CD4-positive, alpha-beta T cell (primary cell): ENCODE results near the gene IL19. TPM values are rescaled to one million over a fixed set of nuclear protein-coding genes. Genes with fewer than 3 reads are reported as not detected.
"Not testable (repeated sequence)": the region's sequence is repeated elsewhere in the genome, so short reads cannot be mapped to it uniquely, and the experiment has no call there.

ENCODE experiments used
- ATAC-seq: fragments of 200-7000 bp; cut with Tn5 transposase; one replicate; pipeline ENCODE4 v1.10.0; 2022; ENCODE audit warnings: mild to moderate bottlenecking; ENCODE audit not compliant: poor library complexity
- CTCF ChIA-PET: fragments of 350-600 bp; sonication (Branson Sonifier 250); formaldehyde crosslinking; loops from one replicate; lab custom pipeline; 2021; ENCODE audit warnings: antibody characterized with exemption, inconsistent platforms; lab: Charles Lee
- POLR2A ChIA-PET: fragments of 350-600 bp; sonication (Branson Sonifier 250); formaldehyde crosslinking; loops from one replicate; lab custom pipeline; 2021; ENCODE audit warnings: antibody characterized with exemption, inconsistent platforms; lab: Charles Lee
- DNase-seq, 14 experiments: peaks; one replicate each; pipeline ENCODE4 v3.0.0-alpha.2; 2013 to 2020; ENCODE audit warnings: mixed read lengths in 2 of 14
- H3K27ac ChIP-seq, 2 donors: one replicate each; pipeline versions ENCODE4 v1.5.1 to v1.7.0; 2013; ENCODE audit warnings: low read length in 2 of 2, low read depth in 1 of 2, mild to moderate bottlenecking in 1 of 2
- H3K27me3 ChIP-seq, 2 experiments: 1 replicate in 1 of 2; 2 replicates in 1 of 2; pipeline versions ENCODE4 v1.6.1 to v1.7.0; 2013; ENCODE audit warnings: low read length in 2 of 2, control low read depth in 1 of 2, mild to moderate bottlenecking in 1 of 2, moderate library complexity in 1 of 2; ENCODE audit not compliant: insufficient read depth in 2 of 2, control insufficient read depth in 1 of 2
- H3K36me3 ChIP-seq: one replicate; pipeline ENCODE4 v1.6.1; 2013; ENCODE audit warnings: low read length, control low read depth; ENCODE audit not compliant: insufficient read depth
- H3K4me1 ChIP-seq: one replicate; pipeline ENCODE4 v1.6.1; 2013; ENCODE audit warnings: low read length, control low read depth; ENCODE audit not compliant: insufficient read depth
- H3K4me3 ChIP-seq: one replicate; pipeline ENCODE4 v1.5.1; 2013; ENCODE audit warnings: mild to moderate bottlenecking, low read length, moderate library complexity
- H3K9me3 ChIP-seq, 2 experiments: 1 replicate in 1 of 2; 2 replicates in 1 of 2; pipeline versions ENCODE4 v1.6.1 to v1.7.0; 2013; ENCODE audit warnings: low read length in 2 of 2, mild to moderate bottlenecking in 2 of 2, control low read depth in 1 of 2, moderate library complexity in 1 of 2; ENCODE audit not compliant: control insufficient read depth in 1 of 2, insufficient read depth in 1 of 2
- H3K27ac Mint-ChIP-seq: one replicate; pipeline ENCODE4 v1.8.0; 2020; ENCODE audit warnings: mixed read lengths
- H3K27me3 Mint-ChIP-seq: one replicate; pipeline ENCODE4 v1.8.0; 2021; ENCODE audit warnings: mixed read lengths
- H3K36me3 Mint-ChIP-seq: one replicate; pipeline ENCODE4 v1.8.0; 2021; ENCODE audit warnings: low read depth, mixed read lengths
- H3K4me1 Mint-ChIP-seq: one replicate; pipeline ENCODE4 v1.8.0; 2021; ENCODE audit warnings: low read depth, mixed read lengths
- H3K4me3 Mint-ChIP-seq: one replicate; pipeline ENCODE4 v1.8.0; 2020; ENCODE audit warnings: mild to moderate bottlenecking, mixed read lengths
- H3K9me3 Mint-ChIP-seq: one replicate; pipeline ENCODE4 v1.8.0; 2020; ENCODE audit warnings: mixed read lengths
- intact Hi-C, 2 experiments: fragments of 100-400 bp; cut with DNase I in 1 of 2; cut with micrococcal nuclease in 1 of 2; formaldehyde crosslinking; loops; one replicate each; pipeline versions ENCODE4 v1.15.1 to v1.9.0; 2023 to 2025; cut with DNase I, micrococcal nuclease
- total RNA-seq, 174 experiments: library from RNA in 2 of 174; stranded (reverse) in 2 of 174; gene quantifications; one replicate each; pipeline ENCODE4 v1.2.3 and lab custom pipeline; 2021 to 2026
- TF ChIP-seq, protein P1 (sequence below): fragments of 200-600 bp; IDR thresholded peaks from one replicate; pipeline ENCODE4 v1.8.0; 2022; ENCODE audit warnings: antibody characterized with exemption, mild to moderate bottlenecking

Gene IL19
- total RNA-seq, 2 experiments from 2014 or later: not detected

DNA sequence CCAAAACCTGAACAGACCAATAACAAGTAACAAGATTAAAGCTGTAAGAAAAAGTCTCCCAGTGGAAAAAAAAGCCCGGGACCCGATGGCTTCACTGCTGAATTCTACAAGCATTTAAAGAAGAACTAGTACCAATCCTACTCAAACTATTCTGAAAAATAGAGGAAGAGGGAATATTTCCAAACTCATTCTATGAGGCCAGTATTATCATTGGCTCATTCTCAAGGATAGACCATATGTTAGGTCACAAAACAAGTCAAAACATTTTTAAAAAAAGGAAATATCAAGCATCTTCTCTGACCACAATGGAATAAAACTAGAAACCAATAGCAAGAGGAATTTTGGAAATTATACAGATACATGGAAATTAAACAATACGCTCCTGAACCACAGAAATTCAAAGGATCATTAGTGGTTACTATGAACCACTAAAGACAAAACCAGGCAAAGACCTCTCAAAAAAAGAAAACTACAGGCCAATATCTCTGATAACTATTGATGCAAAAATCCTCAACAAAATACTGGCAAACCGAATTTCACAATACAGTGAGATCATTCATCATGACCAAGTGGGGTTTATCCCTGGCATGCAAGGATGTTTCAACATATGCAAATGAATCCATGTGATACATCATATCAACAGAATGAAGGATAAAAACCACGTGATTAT is 80.9 kb downstream of the IL19 start:
- H3K27me3 Mint-ChIP-seq: peaks cover 10% of the 10 kb centered on the region
- TF ChIP-seq, protein P1, sequence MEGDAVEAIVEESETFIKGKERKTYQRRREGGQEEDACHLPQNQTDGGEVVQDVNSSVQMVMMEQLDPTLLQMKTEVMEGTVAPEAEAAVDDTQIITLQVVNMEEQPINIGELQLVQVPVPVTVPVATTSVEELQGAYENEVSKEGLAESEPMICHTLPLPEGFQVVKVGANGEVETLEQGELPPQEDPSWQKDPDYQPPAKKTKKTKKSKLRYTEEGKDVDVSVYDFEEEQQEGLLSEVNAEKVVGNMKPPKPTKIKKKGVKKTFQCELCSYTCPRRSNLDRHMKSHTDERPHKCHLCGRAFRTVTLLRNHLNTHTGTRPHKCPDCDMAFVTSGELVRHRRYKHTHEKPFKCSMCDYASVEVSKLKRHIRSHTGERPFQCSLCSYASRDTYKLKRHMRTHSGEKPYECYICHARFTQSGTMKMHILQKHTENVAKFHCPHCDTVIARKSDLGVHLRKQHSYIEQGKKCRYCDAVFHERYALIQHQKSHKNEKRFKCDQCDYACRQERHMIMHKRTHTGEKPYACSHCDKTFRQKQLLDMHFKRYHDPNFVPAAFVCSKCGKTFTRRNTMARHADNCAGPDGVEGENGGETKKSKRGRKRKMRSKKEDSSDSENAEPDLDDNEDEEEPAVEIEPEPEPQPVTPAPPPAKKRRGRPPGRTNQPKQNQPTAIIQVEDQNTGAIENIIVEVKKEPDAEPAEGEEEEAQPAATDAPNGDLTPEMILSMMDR: no peak
- CTCF ChIA-PET: no interaction called here
- POLR2A ChIA-PET: no interaction called here
- no peak overlapping the region for H3K27ac Mint-ChIP-seq
- no peaks in the 10 kb centered on the region for H3K36me3 ChIP-seq
- H3K27ac ChIP-seq: no peak overlapping the region
- H3K9me3 Mint-ChIP-seq: no peaks in the 10 kb centered on the region
- no peaks in the 10 kb centered on the region for H3K27me3 ChIP-seq
- no peak overlapping the region for H3K4me3 Mint-ChIP-seq
- H3K4me3 ChIP-seq: no peak overlapping the region
- DNase-seq (peak in 2 of 14 experiments; percentile 21 to 30), ATAC-seq (no peak)
- H3K4me1 Mint-ChIP-seq: peaks cover under 1% of the 10 kb centered on the region
- no peaks in the 10 kb centered on the region for H3K9me3 ChIP-seq
- no peaks in the 10 kb centered on the region for H3K4me1 ChIP-seq
- H3K36me3 Mint-ChIP-seq: no peaks in the 10 kb centered on the region
- intact Hi-C loops: no loop called here

DNA sequence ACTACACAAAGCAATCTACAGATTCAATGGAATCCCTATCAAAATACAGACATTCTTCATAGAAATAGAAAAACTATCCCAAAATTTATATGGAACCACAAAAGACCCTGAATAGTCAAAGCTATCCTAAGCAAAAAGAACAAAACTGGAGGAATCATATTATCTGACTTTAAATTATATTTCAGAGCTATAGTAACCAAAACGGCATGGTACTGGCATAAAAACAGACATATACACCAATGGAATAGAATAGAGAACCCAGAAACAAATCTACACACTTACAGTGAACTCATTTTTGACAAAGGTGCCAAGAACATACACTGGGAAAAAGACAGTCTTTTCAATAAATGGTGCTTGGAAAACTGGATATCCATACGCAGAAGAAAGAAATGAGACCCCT is 82.1 kb downstream of the IL19 start:
- intact Hi-C loops, DNase-seq, H3K9me3 ChIP-seq, H3K4me3 Mint-ChIP-seq, H3K4me1 ChIP-seq, H3K9me3 Mint-ChIP-seq, CTCF ChIA-PET, H3K27me3 ChIP-seq, H3K36me3 Mint-ChIP-seq, H3K4me3 ChIP-seq, H3K36me3 ChIP-seq, H3K27ac ChIP-seq, POLR2A ChIA-PET, H3K27ac Mint-ChIP-seq, H3K4me1 Mint-ChIP-seq, ATAC-seq: not testable (repeated sequence)
- peaks cover 10% of the 10 kb centered on the region for H3K27me3 Mint-ChIP-seq

DNA sequence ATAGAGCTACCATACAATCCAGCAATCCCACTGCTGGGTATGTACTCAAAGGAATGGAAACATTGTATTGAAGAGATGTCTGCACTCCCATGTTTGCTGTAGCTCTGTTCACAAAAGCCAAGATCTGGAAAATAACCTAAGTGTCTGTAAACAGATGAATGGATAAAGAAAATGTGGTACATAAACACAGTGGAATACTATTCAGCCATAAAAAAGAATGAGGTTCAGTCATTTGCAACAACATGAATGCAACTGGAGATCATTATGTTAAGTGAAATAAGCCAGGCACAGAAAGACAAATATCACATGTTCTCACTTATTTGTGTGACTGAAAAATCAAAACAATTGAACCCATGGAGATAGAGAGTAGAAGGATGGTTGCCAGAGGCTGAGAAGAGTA is 83.1 kb downstream of the IL19 start:
- H3K4me3 ChIP-seq, H3K9me3 ChIP-seq, H3K36me3 Mint-ChIP-seq, H3K9me3 Mint-ChIP-seq, intact Hi-C loops, H3K27me3 ChIP-seq, H3K4me1 ChIP-seq, H3K4me3 Mint-ChIP-seq, DNase-seq, ATAC-seq, POLR2A ChIA-PET, H3K36me3 ChIP-seq, H3K27ac Mint-ChIP-seq, H3K27ac ChIP-seq: not testable (repeated sequence)
- H3K4me1 Mint-ChIP-seq: peaks cover 11% of the 10 kb centered on the region
- CTCF ChIA-PET: interaction anchor here (1.0 kb wide), 1 partner anchor 119 kb away, joined by 3 read pairs; no protein-coding TSS in a partner anchor
- peaks cover 10% of the 10 kb centered on the region for H3K27me3 Mint-ChIP-seq

DNA sequence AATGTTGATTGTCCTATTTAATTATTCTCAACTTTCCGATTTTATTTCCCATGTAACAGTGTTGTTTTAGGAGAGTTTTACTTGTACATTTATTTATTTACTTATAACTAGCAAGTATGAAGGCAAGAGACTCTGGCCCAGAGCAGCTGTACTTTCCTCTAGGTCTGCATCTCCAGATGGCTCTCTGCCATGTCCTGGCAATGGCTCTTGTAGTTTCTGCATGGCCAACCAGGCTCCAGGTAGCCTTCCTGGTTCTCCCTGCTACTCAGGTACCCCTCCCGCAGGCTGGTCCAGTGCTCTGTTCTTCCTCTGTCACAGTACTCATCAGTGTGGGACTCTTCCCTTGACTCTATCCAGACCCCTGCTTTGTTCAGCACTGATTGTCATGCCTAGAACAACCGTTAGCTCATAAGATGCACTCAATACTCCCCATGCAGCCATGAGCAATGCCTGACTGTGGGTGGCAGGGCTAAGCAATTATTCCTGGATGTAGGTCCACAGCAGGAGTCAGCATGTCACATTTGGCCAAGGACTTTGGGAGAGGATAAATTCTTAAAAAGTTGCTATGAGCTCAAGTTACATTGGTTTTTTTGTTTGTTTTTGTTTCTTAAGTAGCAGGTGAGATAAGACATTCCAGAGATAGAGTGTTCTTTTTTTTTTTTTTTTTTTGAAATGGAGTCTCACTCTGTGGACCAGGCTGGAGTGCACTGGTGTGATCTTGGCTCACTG is 84.0 kb downstream of the IL19 start:
- H3K4me3 Mint-ChIP-seq: no peak overlapping the region
- no peak overlapping the region for H3K27ac Mint-ChIP-seq
- CTCF ChIA-PET: interaction anchor here (0.7 to 1.0 kb wide), 3 partner anchors 57 to 120 kb away, joined by 3 read pairs; no protein-coding TSS in a partner anchor
- intact Hi-C loops: no loop called here
- peaks cover 10% of the 10 kb centered on the region for H3K27me3 Mint-ChIP-seq
- H3K4me3 ChIP-seq: no peak overlapping the region
- POLR2A ChIA-PET: no interaction called here
- TF ChIP-seq, protein P1: no peak
- no peak overlapping the region for H3K27ac ChIP-seq
- peaks cover 19% of the 10 kb centered on the region for H3K4me1 Mint-ChIP-seq
- no peaks in the 10 kb centered on the region for H3K9me3 ChIP-seq
- DNase-seq (no peak), ATAC-seq (no peak)
- no peaks in the 10 kb centered on the region for H3K27me3 ChIP-seq
- H3K9me3 Mint-ChIP-seq: no peaks in the 10 kb centered on the region
- no peaks in the 10 kb centered on the region for H3K36me3 Mint-ChIP-seq
- H3K36me3 ChIP-seq: no peaks in the 10 kb centered on the region
- peaks cover 10% of the 10 kb centered on the region for H3K4me1 ChIP-seq
